ENCODE data around the gene PODXL2.
"Not testable (repeated sequence)": the region's sequence is repeated elsewhere in the genome, so short reads cannot be mapped to it uniquely, and the experiment has no call there.

Gene PODXL2

GRCh38 chr3:127675651-127676391 lies 46.8 kb downstream of the PODXL2 start:
- no peak for DNase-seq (ENCODE audit: low read depth in 2 of 2)

- DNase-seq (ENCODE audit: low read depth in 2 of 2) = no peak
Observed at GRCh38 chr3:127676456-127676855, 47.5 kb downstream of the PODXL2 start.

GRCh38 chr3:127676921-127677351 lies 48.0 kb downstream of the PODXL2 start:
- DNase-seq (ENCODE audit: low read depth in 2 of 2) = no peak

DNA sequence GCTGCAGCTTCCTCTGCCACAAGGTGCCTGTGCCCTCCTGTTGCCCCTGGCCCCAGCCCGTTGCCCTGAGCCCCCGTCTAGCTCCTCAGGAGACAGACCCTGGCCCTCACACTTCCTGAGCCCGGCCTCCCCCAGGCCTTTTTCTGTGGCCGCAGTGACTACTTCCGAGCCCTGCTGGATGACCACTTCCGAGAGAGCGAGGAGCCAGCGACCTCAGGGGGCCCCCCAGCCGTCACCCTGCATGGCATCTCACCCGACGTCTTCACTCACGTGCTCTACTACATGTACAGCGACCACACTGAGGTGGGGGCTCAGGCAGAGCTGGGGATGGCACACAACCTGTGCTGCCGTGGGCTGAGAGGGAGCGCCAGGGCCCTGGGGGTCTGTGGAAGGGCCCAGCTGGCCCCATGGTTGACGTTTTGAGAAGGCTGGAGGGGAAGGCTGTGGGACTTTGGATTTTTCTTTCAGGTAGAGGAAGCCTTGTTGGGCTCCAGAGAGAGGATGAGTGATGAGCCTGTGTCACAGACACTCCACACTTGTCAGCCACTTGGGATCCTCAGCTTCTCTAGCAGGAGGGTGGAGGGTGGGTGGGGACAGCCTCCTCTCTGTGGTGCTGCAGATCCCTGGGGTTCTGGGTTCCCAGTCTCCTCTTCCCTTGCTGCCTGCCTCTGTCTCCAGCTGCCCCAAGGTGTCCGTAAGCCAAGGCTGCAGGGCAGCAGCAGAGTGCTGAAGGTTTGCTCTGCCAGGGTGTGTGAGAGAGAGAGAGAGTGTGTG lies 48.7 kb downstream of the PODXL2 start:
- no peak for DNase-seq (ENCODE audit: low read depth in 2 of 2)

DNA sequence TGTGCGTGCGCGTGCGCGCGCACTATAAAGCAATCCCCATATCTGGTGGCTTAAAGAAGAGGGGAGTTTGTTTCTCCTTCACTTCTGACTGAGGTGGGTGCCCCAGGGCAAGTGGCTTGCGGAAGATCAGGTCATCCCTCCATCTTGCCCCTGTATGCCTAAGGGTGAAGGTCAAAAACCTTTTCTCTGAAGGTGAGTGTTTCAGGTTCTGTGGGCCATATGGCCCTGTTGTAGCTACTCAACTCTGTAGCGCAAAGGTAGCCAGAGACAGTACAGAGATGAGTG lies 49.3 kb downstream of the PODXL2 start:
- no peak for DNase-seq (ENCODE audit: low read depth in 2 of 2)

- no peak for DNase-seq (ENCODE audit: low read depth in 2 of 2)
Observed at GRCh38 chr3:127678611-127679533, 49.9 kb downstream of the PODXL2 start.

- no peak for DNase-seq (ENCODE audit: low read depth in 2 of 2)
Observed at GRCh38 chr3:127679534-127680145, 50.7 kb downstream of the PODXL2 start.

GRCh38 chr3:127680146-127680661 lies 51.2 kb downstream of the PODXL2 start:
- no peak for DNase-seq (ENCODE audit: low read depth in 2 of 2)

GRCh38 chr3:127680798-127681221 lies 51.8 kb downstream of the PODXL2 start:
- DNase-seq (ENCODE audit: low read depth in 2 of 2) = no peak

DNA sequence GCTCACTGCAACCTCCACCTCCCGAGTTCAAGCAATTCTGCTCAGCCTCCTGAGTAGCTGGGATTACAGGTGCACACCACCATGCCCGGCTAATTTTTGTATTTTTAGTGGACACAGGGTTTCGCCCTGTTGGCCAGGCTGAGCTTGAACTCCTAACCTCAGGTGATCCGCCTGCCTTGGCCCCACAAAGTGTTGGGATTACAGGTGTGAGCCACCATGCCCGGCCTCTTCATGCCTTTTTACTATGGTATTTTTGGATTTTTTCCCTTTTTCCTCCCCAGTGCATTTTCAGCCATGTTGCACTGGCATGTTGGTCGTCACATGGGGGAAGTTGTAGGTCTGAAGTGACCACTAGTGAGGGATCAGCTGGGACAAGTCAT lies 53.2 kb downstream of the PODXL2 start:
- not testable (repeated sequence) for DNase-seq (ENCODE audit: low read depth in 2 of 2)

DNA sequence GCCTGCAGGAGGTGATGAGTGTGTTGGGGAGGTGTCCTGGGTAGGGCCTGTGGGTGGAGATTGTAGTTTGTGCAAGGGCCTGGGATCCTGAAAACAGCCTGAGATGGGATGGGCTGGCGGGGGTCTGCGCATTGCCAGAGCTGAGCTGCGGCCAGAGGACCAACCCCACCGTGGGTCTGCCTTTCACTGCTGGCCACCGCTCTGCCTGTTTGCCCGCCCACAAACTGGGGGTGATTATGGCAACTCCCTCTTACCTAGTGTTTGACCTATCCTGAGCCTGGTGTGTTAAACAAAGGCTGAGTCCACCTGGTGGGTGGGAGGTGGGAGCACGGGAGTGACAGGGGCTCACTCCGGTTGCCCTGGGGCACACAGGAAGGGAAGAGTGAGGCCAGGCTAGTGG lies 53.6 kb downstream of the PODXL2 start:
- DNase-seq (ENCODE audit: low read depth in 2 of 2) = no peak

DNA sequence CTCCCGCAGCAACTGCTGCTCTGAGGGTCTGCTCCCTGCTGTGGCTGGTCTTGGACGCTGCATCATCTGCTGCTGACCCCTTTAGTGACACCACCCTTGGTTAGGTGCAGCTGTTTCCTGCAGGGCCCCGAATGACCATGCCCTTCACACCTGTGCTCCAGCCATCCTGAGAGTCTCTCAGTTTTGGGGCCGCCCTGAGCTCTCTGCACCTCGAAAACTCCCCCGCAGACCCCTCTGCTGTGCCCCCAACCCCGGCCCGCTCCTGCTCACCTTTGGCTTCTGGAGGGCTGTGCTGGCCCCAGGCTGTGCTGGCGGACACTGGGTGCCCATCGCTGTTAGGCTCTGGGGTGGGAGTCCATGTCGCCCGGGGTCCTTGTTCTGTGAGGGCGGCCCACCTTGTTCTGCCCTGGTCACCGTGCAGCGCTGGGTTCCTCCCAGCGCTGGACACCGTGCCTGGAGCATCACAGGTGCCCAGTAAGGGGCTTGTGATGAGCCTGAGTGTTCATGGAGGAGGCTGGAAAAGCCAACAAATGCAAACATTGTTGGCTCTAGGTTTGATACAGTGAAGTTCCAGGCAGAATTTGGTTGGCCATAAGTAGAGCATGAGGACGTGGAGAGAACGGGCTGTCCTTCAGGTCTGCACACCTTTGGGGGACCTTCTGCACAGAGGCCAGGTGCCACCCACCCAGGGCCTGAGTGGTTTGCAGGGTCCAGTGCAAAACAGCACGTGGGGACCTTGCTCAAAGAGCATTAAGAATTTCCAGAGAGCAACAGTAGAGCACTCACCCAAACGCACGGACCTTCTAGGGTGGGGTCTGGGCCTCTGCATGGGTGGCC lies 56.1 kb downstream of the PODXL2 start:
- no peak for DNase-seq (ENCODE audit: low read depth in 2 of 2)

DNA sequence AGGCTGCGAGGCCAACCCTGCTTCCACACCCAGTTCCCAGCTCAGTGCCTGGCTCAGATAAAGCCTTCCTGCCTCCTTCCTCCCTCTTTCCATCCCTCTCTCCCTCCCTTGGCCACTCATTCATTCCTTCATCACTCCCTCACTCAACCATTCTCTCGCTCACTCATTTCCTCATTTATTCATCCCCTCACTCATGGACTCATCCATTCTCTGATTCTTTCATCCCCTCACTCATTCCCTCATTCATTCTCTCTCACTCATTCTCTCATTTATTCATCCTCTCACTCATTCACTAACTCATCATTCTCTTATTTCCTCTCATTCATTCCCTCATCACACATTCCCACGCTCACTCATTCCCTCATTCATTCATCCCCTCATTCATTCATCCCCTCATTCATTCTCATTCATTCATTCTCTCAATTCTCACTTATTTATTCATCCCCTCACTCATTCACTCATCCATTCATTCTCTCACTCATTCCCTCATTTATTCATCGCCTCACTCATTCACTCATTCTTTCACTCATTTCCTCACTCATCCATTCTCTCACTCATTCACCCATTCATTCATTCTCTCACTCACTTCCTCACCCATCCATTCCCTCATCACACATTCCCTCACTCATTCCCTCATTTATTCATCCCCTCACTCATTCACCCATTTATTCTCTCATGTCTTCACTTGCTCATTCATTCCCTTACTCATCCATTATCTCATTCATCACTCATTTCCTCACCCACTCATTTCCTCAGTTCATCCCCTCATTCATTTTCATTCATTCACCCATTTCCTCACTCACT lies 56.9 kb downstream of the PODXL2 start:
- DNase-seq (ENCODE audit: low read depth in 2 of 2) = no peak

DNA sequence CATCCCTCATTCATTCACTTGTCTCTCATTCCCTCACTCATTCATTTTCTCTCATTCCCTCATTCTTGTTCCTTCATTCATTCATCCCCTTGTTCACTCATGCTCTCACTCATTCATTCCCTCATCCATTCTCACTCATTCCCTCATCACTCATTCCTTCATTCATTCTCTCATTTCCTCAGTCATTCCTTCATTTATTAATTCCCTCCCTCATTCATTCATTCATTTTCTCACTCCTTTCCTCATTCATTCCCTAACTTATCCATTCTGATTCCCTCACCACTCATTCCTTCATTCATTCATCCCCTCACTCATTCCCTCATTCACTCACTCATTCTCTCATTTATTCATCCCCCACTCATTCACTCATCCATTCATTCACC lies 57.5 kb downstream of the PODXL2 start:
- no peak for DNase-seq (ENCODE audit: low read depth in 2 of 2)

- no peak for DNase-seq (ENCODE audit: low read depth in 2 of 2)
Observed at GRCh38 chr3:127687228-127687737, 58.3 kb downstream of the PODXL2 start.

DNA sequence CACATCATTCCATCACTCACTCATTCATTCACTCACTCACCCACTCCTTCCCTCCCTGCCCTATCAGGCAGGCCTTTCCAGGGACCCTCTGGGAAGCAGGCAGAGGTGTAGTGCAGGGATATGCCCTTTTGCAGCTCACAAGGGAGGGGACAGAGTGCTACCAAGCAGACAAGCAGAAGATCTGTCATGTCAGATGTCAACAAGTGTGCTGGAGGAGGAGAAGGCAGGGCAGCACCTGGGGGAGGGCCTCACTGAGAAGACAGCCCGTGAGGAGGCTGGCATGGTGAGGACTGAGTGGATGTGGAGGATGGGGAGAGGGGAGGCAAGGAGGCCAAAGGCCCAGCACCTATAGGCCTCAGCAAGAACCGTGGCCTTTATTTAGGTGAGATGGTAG lies 59.0 kb downstream of the PODXL2 start:
- DNase-seq (ENCODE audit: low read depth in 2 of 2) = no peak

GRCh38 chr3:127688416-127689265 lies 59.7 kb downstream of the PODXL2 start:
- no peak for DNase-seq (ENCODE audit: low read depth in 2 of 2)

GRCh38 chr3:127689266-127689860 lies 60.4 kb downstream of the PODXL2 start:
- no peak for DNase-seq (ENCODE audit: low read depth in 2 of 2)
